Erythroblast (primary cell): ENCODE data around the gene BPIFB4.

Experiments used
- GATA1 ChIP-seq: IDR thresholded peaks from 2 replicates; pipeline ENCODE4 v1.6.1; 2011; ENCODE audit warnings: low read depth, mild to moderate bottlenecking, control low read depth, low read length, moderate library complexity
- POLR2A ChIP-seq: IDR thresholded peaks from 2 replicates; pipeline ENCODE4 v1.6.1; 2011; ENCODE audit warnings: mild to moderate bottlenecking, low read length

- TF ChIP-seq POLR2A (no peak), GATA1 (no peak)
These were observed 28.1 kb upstream of the BPIFB4 start for GRCh38 chr20:33051333-33051732.
